ENCODE data around the gene MED13L.

DNA sequence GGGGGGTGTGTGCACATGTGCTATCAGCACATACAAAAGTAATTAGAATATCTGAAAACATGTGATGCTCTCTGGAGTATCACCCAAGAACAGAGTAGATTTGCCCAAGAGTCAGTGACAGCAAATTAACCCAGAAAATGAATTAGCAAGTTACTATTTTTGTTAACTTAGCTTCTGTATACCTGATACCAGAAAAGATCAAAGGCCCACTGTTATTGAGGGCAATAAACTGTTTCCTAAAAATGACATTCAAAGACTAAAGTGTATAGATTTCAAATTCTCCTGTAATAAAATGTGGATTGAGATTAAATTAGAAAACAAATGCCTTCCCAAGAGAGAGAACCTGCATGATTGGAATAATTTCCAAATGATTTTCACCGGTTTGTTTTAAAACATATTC, 184.7 kb downstream of the MED13L start:
- TF ChIP-seq, protein P1, sequence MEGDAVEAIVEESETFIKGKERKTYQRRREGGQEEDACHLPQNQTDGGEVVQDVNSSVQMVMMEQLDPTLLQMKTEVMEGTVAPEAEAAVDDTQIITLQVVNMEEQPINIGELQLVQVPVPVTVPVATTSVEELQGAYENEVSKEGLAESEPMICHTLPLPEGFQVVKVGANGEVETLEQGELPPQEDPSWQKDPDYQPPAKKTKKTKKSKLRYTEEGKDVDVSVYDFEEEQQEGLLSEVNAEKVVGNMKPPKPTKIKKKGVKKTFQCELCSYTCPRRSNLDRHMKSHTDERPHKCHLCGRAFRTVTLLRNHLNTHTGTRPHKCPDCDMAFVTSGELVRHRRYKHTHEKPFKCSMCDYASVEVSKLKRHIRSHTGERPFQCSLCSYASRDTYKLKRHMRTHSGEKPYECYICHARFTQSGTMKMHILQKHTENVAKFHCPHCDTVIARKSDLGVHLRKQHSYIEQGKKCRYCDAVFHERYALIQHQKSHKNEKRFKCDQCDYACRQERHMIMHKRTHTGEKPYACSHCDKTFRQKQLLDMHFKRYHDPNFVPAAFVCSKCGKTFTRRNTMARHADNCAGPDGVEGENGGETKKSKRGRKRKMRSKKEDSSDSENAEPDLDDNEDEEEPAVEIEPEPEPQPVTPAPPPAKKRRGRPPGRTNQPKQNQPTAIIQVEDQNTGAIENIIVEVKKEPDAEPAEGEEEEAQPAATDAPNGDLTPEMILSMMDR (IDR thresholded peaks at IDR 0.05), result no peak
- TF ChIP-seq EZH2phosphoT487 (IDR thresholded peaks at IDR 0.05; ENCODE audit: borderline replicate concordance, low read depth) (no peak), EP300 (IDR thresholded peaks at IDR 0.05; ENCODE audit: borderline replicate concordance in 1 of 2, low read depth in 1 of 2, low read length in 1 of 2) (no peak), MXI1 (IDR thresholded peaks at IDR 0.05; ENCODE audit: low read depth, low read length) (no peak), RAD21 (IDR thresholded peaks at IDR 0.05; ENCODE audit: low read length) (no peak), NFIC (IDR thresholded peaks at IDR 0.05; ENCODE audit: borderline replicate concordance) (no peak), YY1 (IDR thresholded peaks at IDR 0.05; ENCODE audit: low read depth) (no peak), GABPA (IDR thresholded peaks at IDR 0.05; ENCODE audit: low read depth) (no peak)
- TF ChIP-seq, protein P2, sequence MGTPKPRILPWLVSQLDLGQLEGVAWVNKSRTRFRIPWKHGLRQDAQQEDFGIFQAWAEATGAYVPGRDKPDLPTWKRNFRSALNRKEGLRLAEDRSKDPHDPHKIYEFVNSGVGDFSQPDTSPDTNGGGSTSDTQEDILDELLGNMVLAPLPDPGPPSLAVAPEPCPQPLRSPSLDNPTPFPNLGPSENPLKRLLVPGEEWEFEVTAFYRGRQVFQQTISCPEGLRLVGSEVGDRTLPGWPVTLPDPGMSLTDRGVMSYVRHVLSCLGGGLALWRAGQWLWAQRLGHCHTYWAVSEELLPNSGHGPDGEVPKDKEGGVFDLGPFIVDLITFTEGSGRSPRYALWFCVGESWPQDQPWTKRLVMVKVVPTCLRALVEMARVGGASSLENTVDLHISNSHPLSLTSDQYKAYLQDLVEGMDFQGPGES (IDR thresholded peaks at IDR 0.05; ENCODE audit: low read depth, low read length), result no peak
- TF ChIP-seq, protein P3, sequence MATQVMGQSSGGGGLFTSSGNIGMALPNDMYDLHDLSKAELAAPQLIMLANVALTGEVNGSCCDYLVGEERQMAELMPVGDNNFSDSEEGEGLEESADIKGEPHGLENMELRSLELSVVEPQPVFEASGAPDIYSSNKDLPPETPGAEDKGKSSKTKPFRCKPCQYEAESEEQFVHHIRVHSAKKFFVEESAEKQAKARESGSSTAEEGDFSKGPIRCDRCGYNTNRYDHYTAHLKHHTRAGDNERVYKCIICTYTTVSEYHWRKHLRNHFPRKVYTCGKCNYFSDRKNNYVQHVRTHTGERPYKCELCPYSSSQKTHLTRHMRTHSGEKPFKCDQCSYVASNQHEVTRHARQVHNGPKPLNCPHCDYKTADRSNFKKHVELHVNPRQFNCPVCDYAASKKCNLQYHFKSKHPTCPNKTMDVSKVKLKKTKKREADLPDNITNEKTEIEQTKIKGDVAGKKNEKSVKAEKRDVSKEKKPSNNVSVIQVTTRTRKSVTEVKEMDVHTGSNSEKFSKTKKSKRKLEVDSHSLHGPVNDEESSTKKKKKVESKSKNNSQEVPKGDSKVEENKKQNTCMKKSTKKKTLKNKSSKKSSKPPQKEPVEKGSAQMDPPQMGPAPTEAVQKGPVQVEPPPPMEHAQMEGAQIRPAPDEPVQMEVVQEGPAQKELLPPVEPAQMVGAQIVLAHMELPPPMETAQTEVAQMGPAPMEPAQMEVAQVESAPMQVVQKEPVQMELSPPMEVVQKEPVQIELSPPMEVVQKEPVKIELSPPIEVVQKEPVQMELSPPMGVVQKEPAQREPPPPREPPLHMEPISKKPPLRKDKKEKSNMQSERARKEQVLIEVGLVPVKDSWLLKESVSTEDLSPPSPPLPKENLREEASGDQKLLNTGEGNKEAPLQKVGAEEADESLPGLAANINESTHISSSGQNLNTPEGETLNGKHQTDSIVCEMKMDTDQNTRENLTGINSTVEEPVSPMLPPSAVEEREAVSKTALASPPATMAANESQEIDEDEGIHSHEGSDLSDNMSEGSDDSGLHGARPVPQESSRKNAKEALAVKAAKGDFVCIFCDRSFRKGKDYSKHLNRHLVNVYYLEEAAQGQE (IDR thresholded peaks at IDR 0.05; ENCODE audit: low read depth, low read length), result no peak
- TF ChIP-seq, protein P4, sequence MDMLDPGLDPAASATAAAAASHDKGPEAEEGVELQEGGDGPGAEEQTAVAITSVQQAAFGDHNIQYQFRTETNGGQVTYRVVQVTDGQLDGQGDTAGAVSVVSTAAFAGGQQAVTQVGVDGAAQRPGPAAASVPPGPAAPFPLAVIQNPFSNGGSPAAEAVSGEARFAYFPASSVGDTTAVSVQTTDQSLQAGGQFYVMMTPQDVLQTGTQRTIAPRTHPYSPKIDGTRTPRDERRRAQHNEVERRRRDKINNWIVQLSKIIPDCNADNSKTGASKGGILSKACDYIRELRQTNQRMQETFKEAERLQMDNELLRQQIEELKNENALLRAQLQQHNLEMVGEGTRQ (IDR thresholded peaks at IDR 0.05; ENCODE audit: borderline replicate concordance, low read depth, low read length), result no peak

All from SK-N-SH (cell line).